ENCODE results near the gene MYO15A.

GRCh38 chr17:18144855-18145254, 36.3 kb downstream of the MYO15A start:
- no peak for TF ChIP-seq SRF (IDR thresholded peaks at IDR 0.05; ENCODE audit: low read depth)
- no peak for TF ChIP-seq SIN3A (IDR thresholded peaks at IDR 0.05; ENCODE audit: low read depth)
- TF ChIP-seq POLR2A (IDR thresholded peaks at IDR 0.05; ENCODE audit: borderline replicate concordance, extremely low read depth, insufficient read depth, insufficient read length) = no peak
- no peak for TF ChIP-seq CTCF (IDR thresholded peaks at IDR 0.05 in 2 of 3, conservative IDR thresholded peaks at IDR 0.05 in 1 of 3; ENCODE audit: borderline replicate concordance in 1 of 3, insufficient read depth in 1 of 3, low read depth in 2 of 3, low read length in 2 of 3)
- no peak for TF ChIP-seq POLR2AphosphoS5 (IDR thresholded peaks at IDR 0.05; ENCODE audit: low read depth, low read length)
- TF ChIP-seq REST (IDR thresholded peaks at IDR 0.05; ENCODE audit: low read depth) = no peak
- TF ChIP-seq MAX (IDR thresholded peaks at IDR 0.05) = no peak
- no peak for TF ChIP-seq ZBTB33 (IDR thresholded peaks at IDR 0.05; ENCODE audit: extremely low read depth, insufficient replicate concordance, low read length)
- no peak for TF ChIP-seq ZNF274 (IDR thresholded peaks at IDR 0.05; ENCODE audit: low read depth, low read length)
- TF ChIP-seq EZH2 (IDR thresholded peaks at IDR 0.05) = no peak
- no peak for TF ChIP-seq RAD21 (IDR thresholded peaks at IDR 0.05; ENCODE audit: low read depth)

Data from HCT116 (cell line).